ENCODE data around the gene MRGPRX2.

- TF ChIP-seq CTCF (IDR thresholded peaks at IDR 0.05) (no peak), POLR2A (IDR thresholded peaks at IDR 0.05) (no peak)
Measured at GRCh38 chr11:19026862-19027261, 33.7 kb downstream of the MRGPRX2 start.
